Medulla oblongata (tissue), 1 donor: ENCODE measurements around the gene CRELD1.
A peak's percentile ranks its signal among the peaks of the same experiment; 100 is the strongest.

Source experiments
- DNase-seq: peaks from one replicate; pipeline ENCODE4 v3.0.0-alpha.2; 2015; ENCODE audit errors: extremely low spot score

CRELD1 gene

GRCh38 chr3:9903904-9904303 lies 29.7 kb upstream of the CRELD1 start:
- no peak for DNase-seq

GRCh38 chr3:9906480-9906879 lies 27.2 kb upstream of the CRELD1 start:
- no peak for DNase-seq

GRCh38 chr3:9908286-9908685 lies 25.3 kb upstream of the CRELD1 start:
- no peak for DNase-seq

DNA sequence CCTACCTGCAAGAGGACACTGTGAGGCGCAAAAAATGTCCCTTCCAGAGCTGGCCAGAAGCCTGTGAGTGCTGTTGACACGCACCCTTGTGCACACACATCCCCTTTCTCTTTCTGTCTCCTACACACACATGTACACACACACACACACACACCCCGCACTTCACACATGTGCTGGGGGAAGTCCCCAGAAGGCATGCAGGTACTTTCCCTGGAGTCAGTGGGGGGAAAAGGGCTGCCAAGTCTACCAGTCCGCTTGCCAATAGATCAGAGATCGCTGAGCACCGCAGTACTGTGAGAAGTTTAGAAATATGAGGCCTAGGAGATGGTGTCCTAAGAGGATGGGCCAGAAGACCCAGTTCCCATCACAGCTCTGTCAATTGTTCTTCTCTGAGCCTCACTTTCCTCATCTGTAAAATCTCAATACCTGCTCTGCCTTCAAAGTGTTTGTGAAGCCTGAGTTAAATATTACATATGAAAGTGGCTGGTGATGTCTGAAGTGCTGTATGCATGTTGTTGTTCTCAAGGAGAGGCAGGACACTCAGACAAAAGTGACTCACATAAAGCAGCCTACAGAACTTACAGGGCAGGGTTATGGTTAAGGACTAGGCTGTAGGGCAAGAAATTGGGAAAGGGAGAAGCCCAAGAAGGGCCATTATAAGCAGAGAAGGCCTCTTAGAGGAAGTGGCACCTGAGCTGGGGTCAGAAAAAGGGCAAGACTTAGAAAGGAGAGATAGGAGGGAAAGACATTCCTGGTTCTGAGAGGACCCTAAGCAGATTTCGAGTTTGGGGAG lies 24.2 kb upstream of the CRELD1 start:
- DNase-seq = no peak

GRCh38 chr3:9911863-9912262 lies 21.8 kb upstream of the CRELD1 start:
- no peak for DNase-seq

GRCh38 chr3:9912294-9912935 lies 21.2 kb upstream of the CRELD1 start:
- DNase-seq = no peak

DNA sequence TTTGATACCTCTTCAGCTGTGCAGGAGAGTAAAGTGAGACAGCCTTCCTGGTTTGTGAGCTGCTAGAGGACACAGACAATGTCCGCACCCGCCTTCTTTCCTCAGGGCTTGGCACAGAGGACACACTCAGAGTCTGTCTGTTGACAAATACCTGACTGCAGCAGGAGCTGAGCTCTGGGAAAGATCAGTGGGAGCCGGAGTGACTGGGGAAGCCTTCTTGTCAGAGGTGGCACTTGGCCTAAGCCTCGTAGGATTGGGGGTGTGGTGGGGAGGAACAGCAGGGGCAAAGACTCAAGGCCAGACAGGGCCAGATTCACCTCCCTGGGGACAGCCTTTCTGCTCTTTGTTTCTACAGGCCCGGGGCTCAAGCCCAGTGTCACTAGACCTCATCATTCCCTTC lies 20.0 kb upstream of the CRELD1 start:
- no peak for DNase-seq

- DNase-seq = no peak
Measured at GRCh38 chr3:9914011-9914410, 19.6 kb upstream of the CRELD1 start.

- DNase-seq = no peak
Measured at GRCh38 chr3:9914559-9915253, 18.9 kb upstream of the CRELD1 start.

DNA sequence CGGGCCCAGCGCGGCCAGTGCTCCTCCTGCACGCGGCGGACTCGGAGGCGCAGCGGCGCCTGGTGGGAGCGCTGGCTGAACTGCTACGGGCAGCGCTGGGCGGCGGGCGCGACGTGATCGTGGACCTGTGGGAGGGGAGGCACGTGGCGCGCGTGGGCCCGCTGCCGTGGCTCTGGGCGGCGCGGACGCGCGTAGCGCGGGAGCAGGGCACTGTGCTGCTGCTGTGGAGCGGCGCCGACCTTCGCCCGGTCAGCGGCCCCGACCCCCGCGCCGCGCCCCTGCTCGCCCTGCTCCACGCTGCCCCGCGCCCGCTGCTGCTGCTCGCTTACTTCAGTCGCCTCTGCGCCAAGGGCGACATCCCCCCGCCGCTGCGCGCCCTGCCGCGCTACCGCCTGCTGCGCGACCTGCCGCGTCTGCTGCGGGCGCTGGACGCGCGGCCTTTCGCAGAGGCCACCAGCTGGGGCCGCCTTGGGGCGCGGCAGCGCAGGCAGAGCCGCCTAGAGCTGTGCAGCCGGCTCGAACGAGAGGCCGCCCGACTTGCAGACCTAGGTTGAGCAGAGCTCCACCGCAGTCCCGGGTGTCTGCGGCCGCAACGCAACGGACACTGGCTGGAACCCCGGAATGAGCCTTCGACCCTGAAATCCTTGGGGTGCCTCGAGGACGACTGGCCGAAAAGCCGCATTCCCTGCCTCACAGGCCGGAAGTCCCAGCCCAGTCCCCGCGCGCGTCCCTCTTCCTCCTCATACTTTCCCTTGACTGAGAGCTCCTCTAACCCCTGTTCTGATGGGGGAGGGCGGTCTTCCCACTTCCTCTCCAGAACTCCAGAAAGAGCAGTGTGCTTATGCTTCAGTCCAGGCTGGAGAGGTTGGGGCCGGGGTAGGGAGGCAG lies 18.1 kb upstream of the CRELD1 start:
- peak; percentile 44 for DNase-seq

- no peak for DNase-seq
Measured at GRCh38 chr3:9916346-9916733, 17.3 kb upstream of the CRELD1 start.

DNA sequence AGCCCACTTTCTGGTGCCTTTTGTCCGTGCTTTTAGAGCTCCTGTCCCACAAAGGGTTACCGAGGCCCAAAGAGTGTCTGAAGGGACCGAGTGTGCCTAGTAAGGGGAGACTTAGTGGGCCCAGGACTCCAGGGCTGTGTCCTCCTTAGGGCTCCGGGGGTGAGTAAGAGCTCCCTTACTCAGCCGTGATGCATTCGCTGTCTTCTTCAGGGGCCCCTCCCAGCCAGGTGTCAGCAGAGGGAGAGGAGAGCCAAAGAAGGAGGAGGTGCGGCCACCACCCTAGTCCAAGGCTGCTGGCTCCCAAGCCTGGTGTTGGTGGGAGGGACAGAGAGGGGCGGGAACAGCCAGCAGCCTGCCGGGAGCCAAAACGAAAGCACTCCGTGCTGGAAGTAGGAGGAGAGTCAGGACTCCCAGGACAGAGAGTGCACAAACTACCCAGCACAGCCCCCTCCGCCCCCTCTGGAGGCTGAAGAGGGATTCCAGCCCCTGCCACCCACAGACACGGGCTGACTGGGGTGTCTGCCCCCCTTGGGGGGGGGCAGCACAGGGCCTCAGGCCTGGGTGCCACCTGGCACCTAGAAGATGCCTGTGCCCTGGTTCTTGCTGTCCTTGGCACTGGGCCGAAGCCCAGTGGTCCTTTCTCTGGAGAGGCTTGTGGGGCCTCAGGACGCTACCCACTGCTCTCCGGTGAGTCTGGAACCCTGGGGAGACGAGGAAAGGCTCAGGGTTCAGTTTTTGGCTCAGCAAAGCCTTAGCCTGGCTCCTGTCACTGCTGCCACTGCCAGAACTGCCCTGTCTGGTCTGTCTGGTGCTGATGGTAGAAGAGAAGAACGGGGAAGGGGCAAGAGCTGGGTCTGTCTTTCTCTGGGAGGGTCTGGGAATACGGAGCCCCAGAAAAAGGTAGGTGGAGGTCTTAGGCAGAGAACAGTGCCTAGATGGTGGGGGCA lies 16.6 kb upstream of the CRELD1 start, which contains the start of gene IL17RC:
TSS of gene IL17RC (plus strand) at position 365 of the 947 bp plus-strand sequence. CDS start at position 583, 218 bp downstream.
- DNase-seq = peak; percentile 77

- no peak for DNase-seq
Measured at GRCh38 chr3:9917820-9918219, 15.8 kb upstream of the CRELD1 start.

DNA sequence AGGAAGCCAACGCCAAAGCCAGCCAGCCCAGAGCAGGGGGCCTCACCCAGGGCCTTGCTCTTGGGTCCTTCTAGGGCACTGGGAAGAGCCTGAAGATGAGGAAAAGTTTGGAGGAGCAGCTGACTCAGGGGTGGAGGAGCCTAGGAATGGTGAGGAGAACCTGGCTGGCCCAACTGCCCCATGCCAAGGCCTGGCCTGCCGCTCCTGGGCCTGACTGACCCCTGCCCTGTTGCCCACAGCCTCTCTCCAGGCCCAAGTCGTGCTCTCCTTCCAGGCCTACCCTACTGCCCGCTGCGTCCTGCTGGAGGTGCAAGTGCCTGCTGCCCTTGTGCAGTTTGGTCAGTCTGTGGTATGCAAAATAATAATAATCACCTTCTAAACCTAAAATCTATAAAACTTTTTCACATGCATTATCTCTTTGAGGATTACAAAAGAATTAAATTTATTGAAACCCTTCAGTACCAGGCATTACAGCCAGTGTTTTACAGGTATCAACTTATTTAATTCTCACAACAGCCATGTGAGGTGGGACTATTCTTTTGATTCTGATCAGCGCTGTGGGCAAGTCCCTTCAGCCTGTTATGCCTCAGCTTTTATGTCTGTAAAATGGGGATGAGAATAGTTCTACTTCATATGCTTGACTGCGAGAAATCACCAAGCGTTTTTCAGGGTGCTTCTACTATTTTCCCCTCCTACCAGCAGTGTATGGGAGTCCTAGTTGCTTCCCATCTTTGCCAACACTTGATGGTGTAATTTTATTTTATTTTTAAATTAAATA lies 15.2 kb upstream of the CRELD1 start:
- no peak for DNase-seq

DNA sequence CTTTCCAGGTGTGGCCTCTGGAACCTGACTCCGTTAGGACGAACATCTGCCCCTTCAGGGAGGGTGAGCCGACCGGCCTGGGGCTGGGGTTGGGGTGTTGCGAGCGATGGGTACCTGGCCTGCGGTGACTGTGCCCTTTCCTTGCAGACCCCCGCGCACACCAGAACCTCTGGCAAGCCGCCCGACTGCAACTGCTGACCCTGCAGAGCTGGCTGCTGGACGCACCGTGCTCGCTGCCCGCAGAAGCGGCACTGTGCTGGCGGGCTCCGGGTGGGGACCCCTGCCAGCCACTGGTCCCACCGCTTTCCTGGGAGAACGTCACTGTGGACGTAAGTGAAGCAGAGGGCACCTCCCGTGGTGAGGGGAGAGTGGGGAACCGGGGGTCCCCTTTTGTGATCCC lies 5.5 kb upstream of the CRELD1 start:
- DNase-seq = no peak

GRCh38 chr3:9930804-9931418 lies 2.7 kb upstream of the CRELD1 start:
- no peak for DNase-seq

DNA sequence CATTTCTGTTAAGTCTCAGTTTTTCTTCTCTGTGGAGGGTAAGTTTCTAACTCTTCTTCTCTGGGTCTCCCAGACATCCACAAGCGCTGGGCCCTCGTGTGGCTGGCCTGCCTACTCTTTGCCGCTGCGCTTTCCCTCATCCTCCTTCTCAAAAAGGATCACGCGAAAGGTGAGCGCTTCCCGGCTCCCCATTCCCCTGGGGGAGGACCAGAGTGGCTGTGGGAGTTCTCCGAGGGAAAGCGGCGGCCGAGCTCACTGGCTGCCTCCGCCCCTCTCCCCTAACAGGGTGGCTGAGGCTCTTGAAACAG lies 1.1 kb upstream of the CRELD1 start:
- no peak for DNase-seq

- peak; percentile 76 for DNase-seq
Measured at GRCh38 chr3:9932843-9933560, 632 bp upstream of the CRELD1 start.

DNA sequence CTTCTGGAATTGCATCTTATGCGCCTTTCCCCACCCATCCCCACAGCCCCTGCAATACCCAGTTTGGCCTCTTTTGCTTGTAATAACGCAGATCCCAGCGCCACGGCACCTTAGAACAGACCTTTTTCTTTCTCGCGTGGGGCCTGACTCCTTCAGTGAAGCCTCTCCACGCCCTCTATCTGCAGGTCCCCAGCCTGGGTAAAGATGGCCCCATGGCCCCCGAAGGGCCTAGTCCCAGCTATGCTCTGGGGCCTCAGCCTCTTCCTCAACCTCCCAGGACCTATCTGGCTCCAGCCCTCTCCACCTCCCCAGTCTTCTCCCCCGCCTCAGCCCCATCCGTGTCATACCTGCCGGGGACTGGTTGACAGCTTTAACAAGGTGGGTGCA lies 594 bp downstream of the CRELD1 start:
- no peak for DNase-seq
